Measurements from ENCODE around the gene C3AR1. TPM values are rescaled to one million over a fixed set of nuclear protein-coding genes. Genes with fewer than 3 reads are reported as not detected.

Gene C3AR1
- total RNA-seq, 1 experiment from 2014 or later = not detected

DNA sequence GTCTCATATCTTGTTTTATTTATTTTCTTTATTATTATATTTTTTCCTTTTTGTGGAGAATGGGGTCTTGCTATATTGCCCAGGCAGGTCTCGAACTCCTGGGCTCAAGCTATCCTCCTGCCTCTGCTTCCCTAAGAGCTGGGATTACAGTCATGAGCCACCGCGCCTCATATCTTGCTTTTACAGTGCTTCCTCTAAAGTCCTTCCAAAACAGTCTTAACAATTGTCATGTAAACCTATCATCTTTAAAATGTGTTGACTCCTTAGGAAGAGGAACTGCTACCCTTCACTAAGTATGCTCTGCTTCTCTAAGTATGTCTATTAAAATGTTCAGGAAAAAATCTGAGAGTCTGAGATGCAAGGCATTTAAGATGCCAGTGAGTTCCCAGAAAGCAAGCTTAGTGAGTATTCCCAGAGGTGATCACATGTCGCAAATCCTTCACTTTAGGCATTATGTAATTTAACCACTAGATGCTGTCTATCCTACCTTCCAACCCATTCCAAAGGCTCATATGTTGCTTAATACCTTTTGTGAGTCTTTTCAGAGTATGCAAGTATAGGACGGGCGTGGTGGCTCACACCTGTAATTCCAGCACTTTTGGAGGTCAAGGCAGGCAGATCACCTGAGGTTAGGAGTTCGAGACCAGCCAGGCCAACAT is 53.4 kb downstream of the C3AR1 start:
- Histone ChIP-seq H3K27me3 (ENCODE audit: insufficient read depth, low read length) (no peaks in the 10 kb centered on the region), H2BK5ac (ENCODE audit: insufficient read length, low read length) (no peak overlapping the region), H2BK12ac (ENCODE audit: insufficient read length, low read depth, low read length) (no peak overlapping the region), H3T11ph (ENCODE audit: low read length) (no peak overlapping the region), H4K91ac (ENCODE audit: insufficient read length, low read depth, low read length) (no peak overlapping the region), H3K79me2 (ENCODE audit: insufficient read depth, low read length) (no peaks in the 10 kb centered on the region), H3K79me1 (ENCODE audit: insufficient read depth, low read depth, low read length, poor library complexity, severe bottlenecking) (no peaks in the 10 kb centered on the region), H3K27ac (ENCODE audit: insufficient read length, low read depth, low read length) (no peak overlapping the region), H3K56ac (ENCODE audit: insufficient read length, low read depth, low read length) (no peak overlapping the region), H3K23me2 (ENCODE audit: insufficient read length, low read depth, low read length, poor library complexity, severe bottlenecking) (no peaks in the 10 kb centered on the region), H3K4ac (ENCODE audit: low read depth, low read length) (no peak overlapping the region), H4K20me1 (ENCODE audit: control insufficient read depth, insufficient read depth, insufficient read length) (no peaks in the 10 kb centered on the region), H4K5ac (ENCODE audit: insufficient read length, low read depth, low read length) (no peak overlapping the region), H3K9ac (ENCODE audit: extremely low read depth, insufficient read length, low read length) (no peak overlapping the region), H3K9me3 (ENCODE audit: control insufficient read depth, low read depth, low read length) (no peaks in the 10 kb centered on the region), H3K4me1 (ENCODE audit: insufficient read depth, low read length) (no peaks in the 10 kb centered on the region), H2BK20ac (ENCODE audit: low read depth, low read length, poor library complexity, severe bottlenecking) (no peak overlapping the region), H2AFZ (ENCODE audit: low read length) (no peak overlapping the region), H3K4me2 (ENCODE audit: insufficient read depth, insufficient read length, low read length) (no peak overlapping the region), H2BK120ac (ENCODE audit: low read depth, low read length, poor library complexity, severe bottlenecking) (no peak overlapping the region), H3K23ac (ENCODE audit: insufficient read length, low read depth, low read length) (no peak overlapping the region), H4K8ac (replicated peaks; ENCODE audit: insufficient read length, low read depth, low read length) (no peak overlapping the region), H3K14ac (ENCODE audit: insufficient read depth, low read length) (no peak overlapping the region), H2AK5ac (ENCODE audit: insufficient read length, low read length) (no peak overlapping the region), H3K18ac (ENCODE audit: insufficient read length, low read depth, low read length) (no peak overlapping the region), H2BK15ac (ENCODE audit: low read depth, low read length) (no peak overlapping the region)
- DNase-seq = no peak
- H3K27ac Mint-ChIP-seq = no peak overlapping the region
- H3K27me3 Mint-ChIP-seq (ENCODE audit: low read depth) = peaks cover 3% of the 10 kb centered on the region; the same call in 1 of the 2 replicates
- TF ChIP-seq, protein P1, sequence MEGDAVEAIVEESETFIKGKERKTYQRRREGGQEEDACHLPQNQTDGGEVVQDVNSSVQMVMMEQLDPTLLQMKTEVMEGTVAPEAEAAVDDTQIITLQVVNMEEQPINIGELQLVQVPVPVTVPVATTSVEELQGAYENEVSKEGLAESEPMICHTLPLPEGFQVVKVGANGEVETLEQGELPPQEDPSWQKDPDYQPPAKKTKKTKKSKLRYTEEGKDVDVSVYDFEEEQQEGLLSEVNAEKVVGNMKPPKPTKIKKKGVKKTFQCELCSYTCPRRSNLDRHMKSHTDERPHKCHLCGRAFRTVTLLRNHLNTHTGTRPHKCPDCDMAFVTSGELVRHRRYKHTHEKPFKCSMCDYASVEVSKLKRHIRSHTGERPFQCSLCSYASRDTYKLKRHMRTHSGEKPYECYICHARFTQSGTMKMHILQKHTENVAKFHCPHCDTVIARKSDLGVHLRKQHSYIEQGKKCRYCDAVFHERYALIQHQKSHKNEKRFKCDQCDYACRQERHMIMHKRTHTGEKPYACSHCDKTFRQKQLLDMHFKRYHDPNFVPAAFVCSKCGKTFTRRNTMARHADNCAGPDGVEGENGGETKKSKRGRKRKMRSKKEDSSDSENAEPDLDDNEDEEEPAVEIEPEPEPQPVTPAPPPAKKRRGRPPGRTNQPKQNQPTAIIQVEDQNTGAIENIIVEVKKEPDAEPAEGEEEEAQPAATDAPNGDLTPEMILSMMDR (conservative IDR thresholded peaks at IDR 0.05) = no peak
- H3K4me3 Mint-ChIP-seq = no peak overlapping the region
- no CpG with 5 or more reads among the region's 7 CpGs for WGBS (ENCODE audit: extremely low coverage, insufficient read length, low lambda C conversion rate)
- no peaks in the 10 kb centered on the region; a peak in 1 of 4 replicates for H3K4me1 Mint-ChIP-seq
- H3K9me3 Mint-ChIP-seq = no peaks in the 10 kb centered on the region
- peaks cover 0 to 4% (median 1%) of the 10 kb centered on the region in 3 experiments; a peak in 3 of 7 replicates for H3K36me3 Mint-ChIP-seq (ENCODE audit: insufficient read depth in 1 of 3, low read depth in 3 of 3)

Measured in H9 (cell line).